Neural cell (in vitro differentiated cells): ENCODE measurements around the gene IDH3A. TPM values are rescaled to one million over a fixed set of nuclear protein-coding genes. Genes with fewer than 3 reads are reported as not detected.

ENCODE experiments used
- H2AFZ ChIP-seq: fragments of 200-600, 300-800 bp; sonication (generic), shearing (Covaris generic); 2 replicates; pipeline ENCODE4 v1.6.0; 2014; ENCODE audit warnings: low read depth, mild to moderate bottlenecking, antibody characterized with exemption, low read length, moderate library complexity
- H3F3A ChIP-seq: fragments of 200-600 bp; shearing (Covaris generic); 2 replicates; pipeline ENCODE4 v1.6.1; 2016; ENCODE audit warnings: mild to moderate bottlenecking, moderate library complexity, mixed read lengths, antibody characterized with exemption, low read length; ENCODE audit not compliant: insufficient read depth, poor library complexity, severe bottlenecking
- H3K27ac ChIP-seq: fragments of 200-600, 300-800 bp; sonication (generic), shearing (Covaris generic); 2 replicates; pipeline ENCODE4 v1.5.1; 2014; ENCODE audit warnings: mild to moderate bottlenecking, low read length, moderate library complexity
- H3K27me3 ChIP-seq: fragments of 300-800, 200-600 bp; sonication (generic), shearing (Covaris generic); 2 replicates; pipeline ENCODE4 v1.6.0; 2014; ENCODE audit warnings: mild to moderate bottlenecking, low read depth, low read length, moderate library complexity; ENCODE audit not compliant: insufficient read depth
- H3K36me3 ChIP-seq: fragments of 300-800, 200-600 bp; sonication (generic), shearing (Covaris generic); 2 replicates; pipeline ENCODE4 v1.5.1; 2014; ENCODE audit warnings: mild to moderate bottlenecking, antibody characterized with exemption, low read length, moderate library complexity; ENCODE audit not compliant: insufficient read depth
- H3K4me2 ChIP-seq: fragments of 300-800, 200-600 bp; sonication (generic), shearing (Covaris generic); 2 replicates; pipeline ENCODE4 v1.6.0; 2014; ENCODE audit warnings: mild to moderate bottlenecking, low read length
- H3K4me3 ChIP-seq: fragments of 300-800, 200-600 bp; sonication (generic), shearing (Covaris generic); 2 replicates; pipeline ENCODE4 v1.5.1; 2014; ENCODE audit warnings: mild to moderate bottlenecking, low read length, moderate library complexity
- H3K79me2 ChIP-seq: fragments of 200-600 bp; shearing (Covaris generic); replicated peaks from 2 replicates; pipeline ENCODE4 v1.6.0; 2014; ENCODE audit warnings: mild to moderate bottlenecking, low read length, moderate library complexity; ENCODE audit not compliant: insufficient read depth
- H3K9ac ChIP-seq: fragments of 300-800, 200-600 bp; sonication (generic), shearing (Covaris generic); 2 replicates; pipeline ENCODE4 v1.6.1; 2016; ENCODE audit warnings: mild to moderate bottlenecking, low read length, mixed read lengths
- H3K9me2 ChIP-seq: fragments of 200-600 bp; shearing (Covaris generic); 2 replicates; pipeline ENCODE4 v1.6.1; 2016; ENCODE audit warnings: mild to moderate bottlenecking, low read length, mixed read lengths; ENCODE audit not compliant: insufficient read depth
- H3K9me3 ChIP-seq: fragments of 200-600, 300-800 bp; sonication (generic), shearing (Covaris generic); 2 replicates; pipeline ENCODE4 v1.6.1; 2016; ENCODE audit warnings: mild to moderate bottlenecking, mixed run types, low read length, moderate library complexity, mixed read lengths
- H4K20me1 ChIP-seq: fragments of 200-600 bp; shearing (Covaris generic); 2 replicates; pipeline ENCODE4 v1.6.1; 2016; ENCODE audit warnings: mild to moderate bottlenecking, mixed run types; ENCODE audit not compliant: insufficient read depth
- EP300 ChIP-seq: fragments of 450-650 bp; conservative IDR thresholded peaks from 2 replicates; pipeline ENCODE4 v1.6.1; 2014; ENCODE audit warnings: antibody characterized with exemption, mild to moderate bottlenecking, moderate library complexity; ENCODE audit not compliant: poor library complexity, severe bottlenecking
- EZH2 ChIP-seq: fragments of 200-600, 300-800 bp; shearing (Covaris generic), sonication (generic); IDR thresholded peaks from 2 replicates; pipeline ENCODE4 v1.6.1; 2014; ENCODE audit warnings: antibody characterized with exemption, low read length, borderline replicate concordance, mild to moderate bottlenecking; ENCODE audit not compliant: insufficient read depth, poor library complexity, severe bottlenecking
- MXI1 ChIP-seq: fragments of 450-650 bp; conservative IDR thresholded peaks from 2 replicates; pipeline ENCODE4 v1.6.1; 2014; ENCODE audit warnings: antibody characterized with exemption, mild to moderate bottlenecking; ENCODE audit not compliant: poor library complexity, severe bottlenecking
- POLR2AphosphoS5 ChIP-seq: IDR thresholded peaks from 2 replicates; pipeline ENCODE4 v1.6.1; 2012
- RAD21 ChIP-seq: fragments of 450-650 bp; conservative IDR thresholded peaks from 2 replicates; pipeline ENCODE4 v1.6.1; 2014; ENCODE audit warnings: antibody characterized with exemption, mild to moderate bottlenecking, moderate library complexity
- SMC3 ChIP-seq: fragments of 450-650 bp; conservative IDR thresholded peaks from 2 replicates; pipeline ENCODE4 v1.6.1; 2014; ENCODE audit warnings: antibody characterized with exemption, mild to moderate bottlenecking, moderate library complexity; ENCODE audit not compliant: poor library complexity
- TAF1 ChIP-seq: IDR thresholded peaks from 2 replicates; pipeline ENCODE4 v1.6.1; 2012; ENCODE audit warnings: low read depth
- polyA plus RNA-seq: library from polyadenylated mRNA; depleted of rRNA; stranded (reverse); fragments of >200 nt; gene quantifications from 2 replicates; pipeline ENCODE4 v1.2.3, GENCODE V29; 2014
- TF ChIP-seq, protein P1 (sequence below): IDR thresholded peaks from 2 replicates; pipeline ENCODE4 v1.6.1; 2012; ENCODE audit warnings: borderline replicate concordance
- TF ChIP-seq, protein P2 (sequence below): fragments of 450-650 bp; IDR thresholded peaks from 2 replicates; pipeline ENCODE4 v1.5.1; 2014; ENCODE audit warnings: antibody characterized with exemption, mild to moderate bottlenecking, moderate library complexity; ENCODE audit not compliant: poor library complexity, severe bottlenecking

Gene IDH3A
- polyA plus RNA-seq, 1 donor from 2014 or later: 90.7 TPM

DNA sequence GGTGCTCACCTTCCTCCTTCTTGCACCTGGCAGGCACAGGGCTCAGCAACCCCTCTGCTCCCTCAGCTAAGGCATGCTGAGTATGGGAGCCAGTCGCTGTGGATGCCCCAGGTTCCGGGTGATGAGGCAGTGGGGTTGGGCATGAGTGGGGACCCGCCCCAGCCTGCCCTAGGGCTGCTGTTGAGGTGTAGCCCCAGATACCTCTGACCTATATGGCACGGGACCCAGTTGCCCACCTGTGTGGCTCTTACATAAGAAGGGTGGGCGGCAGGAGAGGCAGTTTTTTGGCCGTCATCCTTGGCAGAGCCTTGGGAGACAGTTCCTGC lies 64.2 kb downstream of the IDH3A start:
- Histone ChIP-seq H3K9ac (no peak overlapping the region), H4K20me1 (no peaks in the 10 kb centered on the region), H3K9me3 (no peaks in the 10 kb centered on the region), H3F3A (no peaks in the 10 kb centered on the region), H3K4me2 (no peak overlapping the region), H2AFZ (no peak overlapping the region), H3K9me2 (no peaks in the 10 kb centered on the region), H3K36me3 (no peaks in the 10 kb centered on the region), H3K79me2 (no peaks in the 10 kb centered on the region), H3K4me3 (no peak overlapping the region), H3K27me3 (no peaks in the 10 kb centered on the region), H3K27ac (no peak overlapping the region)
- TF ChIP-seq MXI1 (no peak), EZH2 (no peak), RAD21 (no peak), POLR2AphosphoS5 (no peak), SMC3 (no peak), TAF1 (no peak), EP300 (no peak)
- TF ChIP-seq, protein P1, sequence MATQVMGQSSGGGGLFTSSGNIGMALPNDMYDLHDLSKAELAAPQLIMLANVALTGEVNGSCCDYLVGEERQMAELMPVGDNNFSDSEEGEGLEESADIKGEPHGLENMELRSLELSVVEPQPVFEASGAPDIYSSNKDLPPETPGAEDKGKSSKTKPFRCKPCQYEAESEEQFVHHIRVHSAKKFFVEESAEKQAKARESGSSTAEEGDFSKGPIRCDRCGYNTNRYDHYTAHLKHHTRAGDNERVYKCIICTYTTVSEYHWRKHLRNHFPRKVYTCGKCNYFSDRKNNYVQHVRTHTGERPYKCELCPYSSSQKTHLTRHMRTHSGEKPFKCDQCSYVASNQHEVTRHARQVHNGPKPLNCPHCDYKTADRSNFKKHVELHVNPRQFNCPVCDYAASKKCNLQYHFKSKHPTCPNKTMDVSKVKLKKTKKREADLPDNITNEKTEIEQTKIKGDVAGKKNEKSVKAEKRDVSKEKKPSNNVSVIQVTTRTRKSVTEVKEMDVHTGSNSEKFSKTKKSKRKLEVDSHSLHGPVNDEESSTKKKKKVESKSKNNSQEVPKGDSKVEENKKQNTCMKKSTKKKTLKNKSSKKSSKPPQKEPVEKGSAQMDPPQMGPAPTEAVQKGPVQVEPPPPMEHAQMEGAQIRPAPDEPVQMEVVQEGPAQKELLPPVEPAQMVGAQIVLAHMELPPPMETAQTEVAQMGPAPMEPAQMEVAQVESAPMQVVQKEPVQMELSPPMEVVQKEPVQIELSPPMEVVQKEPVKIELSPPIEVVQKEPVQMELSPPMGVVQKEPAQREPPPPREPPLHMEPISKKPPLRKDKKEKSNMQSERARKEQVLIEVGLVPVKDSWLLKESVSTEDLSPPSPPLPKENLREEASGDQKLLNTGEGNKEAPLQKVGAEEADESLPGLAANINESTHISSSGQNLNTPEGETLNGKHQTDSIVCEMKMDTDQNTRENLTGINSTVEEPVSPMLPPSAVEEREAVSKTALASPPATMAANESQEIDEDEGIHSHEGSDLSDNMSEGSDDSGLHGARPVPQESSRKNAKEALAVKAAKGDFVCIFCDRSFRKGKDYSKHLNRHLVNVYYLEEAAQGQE: no peak
- TF ChIP-seq, protein P2, sequence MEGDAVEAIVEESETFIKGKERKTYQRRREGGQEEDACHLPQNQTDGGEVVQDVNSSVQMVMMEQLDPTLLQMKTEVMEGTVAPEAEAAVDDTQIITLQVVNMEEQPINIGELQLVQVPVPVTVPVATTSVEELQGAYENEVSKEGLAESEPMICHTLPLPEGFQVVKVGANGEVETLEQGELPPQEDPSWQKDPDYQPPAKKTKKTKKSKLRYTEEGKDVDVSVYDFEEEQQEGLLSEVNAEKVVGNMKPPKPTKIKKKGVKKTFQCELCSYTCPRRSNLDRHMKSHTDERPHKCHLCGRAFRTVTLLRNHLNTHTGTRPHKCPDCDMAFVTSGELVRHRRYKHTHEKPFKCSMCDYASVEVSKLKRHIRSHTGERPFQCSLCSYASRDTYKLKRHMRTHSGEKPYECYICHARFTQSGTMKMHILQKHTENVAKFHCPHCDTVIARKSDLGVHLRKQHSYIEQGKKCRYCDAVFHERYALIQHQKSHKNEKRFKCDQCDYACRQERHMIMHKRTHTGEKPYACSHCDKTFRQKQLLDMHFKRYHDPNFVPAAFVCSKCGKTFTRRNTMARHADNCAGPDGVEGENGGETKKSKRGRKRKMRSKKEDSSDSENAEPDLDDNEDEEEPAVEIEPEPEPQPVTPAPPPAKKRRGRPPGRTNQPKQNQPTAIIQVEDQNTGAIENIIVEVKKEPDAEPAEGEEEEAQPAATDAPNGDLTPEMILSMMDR: no peak

DNA sequence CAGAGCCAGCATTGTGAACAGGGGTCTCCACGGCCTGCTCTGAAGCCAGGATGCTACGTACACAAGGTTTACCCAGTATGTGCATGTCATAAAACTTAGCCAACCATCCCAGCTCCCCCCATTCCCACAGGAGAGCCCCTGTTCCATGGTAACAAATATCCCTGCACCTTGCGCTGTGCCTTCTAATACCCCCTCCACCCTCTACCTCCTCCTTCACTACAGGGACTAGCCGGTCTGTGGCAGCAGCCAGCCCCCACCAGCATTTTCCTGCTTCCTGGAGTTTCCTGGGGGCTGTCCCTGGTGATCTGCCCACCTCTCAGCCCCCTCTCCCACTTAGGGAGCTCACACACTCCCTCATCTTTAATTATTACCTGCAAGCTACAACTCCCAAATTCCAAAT lies 64.8 kb downstream of the IDH3A start:
- no peak for TF ChIP-seq EP300
- no peak for TF ChIP-seq TAF1
- no peak for TF ChIP-seq RAD21
- no peak for TF ChIP-seq EZH2
- TF ChIP-seq, protein P2: no peak
- no peak for TF ChIP-seq MXI1
- TF ChIP-seq, protein P1: no peak
- no peak for TF ChIP-seq SMC3
- no peak for TF ChIP-seq POLR2AphosphoS5
- Histone ChIP-seq H3K9me2 (no peaks in the 10 kb centered on the region), H3K27ac (no peak overlapping the region), H2AFZ (no peak overlapping the region), H3K4me3 (no peak overlapping the region), H3K4me2 (no peak overlapping the region), H3K27me3 (no peaks in the 10 kb centered on the region), H4K20me1 (no peaks in the 10 kb centered on the region), H3K9me3 (no peaks in the 10 kb centered on the region), H3K79me2 (no peaks in the 10 kb centered on the region), H3K36me3 (no peaks in the 10 kb centered on the region), H3K9ac (no peak overlapping the region), H3F3A (no peaks in the 10 kb centered on the region)
